Measurements from ENCODE around the gene FER.
"Not testable (repeated sequence)": the region's sequence is repeated elsewhere in the genome, so short reads cannot be mapped to it uniquely, and the experiment has no call there.

The FER gene

DNA sequence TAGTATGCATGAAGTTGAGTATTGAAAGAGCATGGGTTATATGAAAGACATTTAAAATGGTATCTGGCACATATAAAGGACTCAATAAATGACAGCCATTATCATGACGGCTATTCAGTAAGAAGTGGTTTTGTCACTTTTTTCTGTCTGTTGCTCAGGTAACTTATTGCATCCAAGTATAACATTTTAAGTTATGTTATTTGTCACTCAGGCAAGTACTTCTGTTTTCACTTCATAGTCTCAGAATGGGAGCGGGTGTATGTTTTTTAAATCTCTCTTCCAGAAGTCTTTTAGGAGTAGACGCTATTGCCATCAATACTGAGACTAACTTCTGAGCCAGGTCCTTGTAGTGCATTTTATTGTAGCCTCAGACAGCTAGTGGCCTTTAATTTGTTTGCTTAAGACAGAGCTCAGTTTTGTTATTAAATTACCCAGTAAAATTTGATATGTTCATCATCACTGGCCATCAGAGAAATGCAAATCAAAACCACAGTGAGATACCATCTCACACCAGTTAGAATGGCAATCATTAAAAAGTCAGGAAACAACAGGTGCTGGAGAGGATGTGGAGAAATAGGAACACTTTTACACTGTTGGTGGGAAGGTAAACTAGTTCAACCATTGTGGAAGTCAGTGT, 423.9 kb downstream of the FER start:
- not testable (repeated sequence) for DNase-seq (ENCODE audit: low read depth in 1 of 2, low spot score in 1 of 2)

DNA sequence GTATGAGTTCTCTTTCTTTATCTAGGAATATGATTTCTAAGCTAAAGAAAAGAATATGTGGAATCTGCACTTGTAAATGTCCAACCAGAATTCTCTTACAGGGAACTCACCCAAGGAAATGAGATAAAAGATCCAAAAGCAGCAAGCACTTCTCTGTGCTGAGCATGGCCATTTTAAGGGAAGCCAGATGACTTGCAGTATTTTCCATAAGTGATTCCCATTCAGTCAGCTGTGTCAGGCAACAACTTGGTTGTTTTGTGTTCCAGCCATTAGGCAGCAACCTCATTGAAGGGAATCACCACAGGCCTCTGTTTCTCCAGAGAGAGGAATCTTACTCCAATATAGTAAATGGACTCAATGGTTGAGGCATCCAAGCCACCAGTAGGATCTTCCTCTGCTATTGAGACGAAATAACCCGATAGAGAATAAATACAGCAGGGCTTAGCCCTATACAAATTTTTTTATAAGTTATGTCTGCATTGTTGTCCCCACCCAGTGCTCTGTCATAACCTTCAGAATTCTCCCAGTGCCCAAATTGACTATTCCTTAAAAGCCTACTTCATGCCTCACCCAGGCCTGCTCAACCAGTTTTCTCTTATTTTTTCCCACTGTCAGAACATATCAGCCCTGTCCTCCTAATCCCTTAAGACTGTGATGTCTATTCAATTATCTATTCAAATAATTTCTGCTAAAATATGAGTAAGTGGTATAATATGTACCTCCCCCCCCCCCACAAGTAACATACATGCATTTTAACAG, 425.5 kb downstream of the FER start:
- no peak for DNase-seq (ENCODE audit: low read depth in 1 of 2, low spot score in 1 of 2)

- no peak for DNase-seq (ENCODE audit: low read depth in 1 of 2, low spot score in 1 of 2)
These were observed 429.5 kb downstream of the FER start for GRCh38 chr5:109177227-109177626.

GRCh38 chr5:109177782-109178181, 430.1 kb downstream of the FER start:
- no peak for DNase-seq (ENCODE audit: low read depth in 1 of 2, low spot score in 1 of 2)

DNA sequence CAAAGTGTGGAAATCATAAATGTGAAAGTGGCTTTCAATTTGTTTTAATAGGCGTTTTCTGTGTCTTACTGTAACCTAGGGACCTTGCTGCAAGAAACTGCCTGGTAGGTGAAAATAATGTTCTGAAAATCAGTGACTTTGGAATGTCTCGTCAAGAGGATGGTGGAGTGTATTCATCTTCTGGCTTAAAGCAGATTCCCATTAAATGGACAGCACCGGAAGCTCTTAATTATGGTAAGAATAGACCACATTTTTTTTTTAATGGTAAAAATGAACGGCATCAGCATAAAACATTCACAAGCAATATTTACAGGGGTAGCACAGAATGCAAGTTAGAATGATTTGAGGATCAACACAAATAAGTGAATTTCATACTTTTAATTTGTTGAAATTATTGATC, 433.0 kb downstream of the FER start:
- DNase-seq (ENCODE audit: low read depth in 1 of 2, low spot score in 1 of 2), result no peak

DNA sequence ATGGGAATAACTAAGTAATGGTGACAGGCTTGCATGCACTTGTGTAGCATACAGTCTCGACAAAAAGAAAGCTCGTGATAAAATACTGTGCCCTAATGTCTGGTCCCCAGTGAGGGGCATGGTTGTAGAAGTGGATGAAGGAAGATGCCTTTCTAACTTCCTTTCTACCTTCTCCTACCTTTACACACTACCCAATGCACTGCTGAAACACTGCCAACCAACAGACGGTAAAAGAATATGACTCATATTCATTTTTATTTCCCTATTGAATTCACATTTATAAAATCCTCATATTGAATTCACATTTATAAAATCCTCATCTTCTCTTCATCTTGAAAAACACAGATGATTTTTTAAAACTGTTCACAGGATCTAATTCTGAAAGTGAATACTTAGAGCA, 439.1 kb downstream of the FER start:
- no peak for DNase-seq (ENCODE audit: low read depth in 1 of 2, low spot score in 1 of 2)

- DNase-seq (ENCODE audit: low read depth in 1 of 2, low spot score in 1 of 2), result no peak
These were observed 443.5 kb downstream of the FER start for GRCh38 chr5:109191153-109191558.

DNA sequence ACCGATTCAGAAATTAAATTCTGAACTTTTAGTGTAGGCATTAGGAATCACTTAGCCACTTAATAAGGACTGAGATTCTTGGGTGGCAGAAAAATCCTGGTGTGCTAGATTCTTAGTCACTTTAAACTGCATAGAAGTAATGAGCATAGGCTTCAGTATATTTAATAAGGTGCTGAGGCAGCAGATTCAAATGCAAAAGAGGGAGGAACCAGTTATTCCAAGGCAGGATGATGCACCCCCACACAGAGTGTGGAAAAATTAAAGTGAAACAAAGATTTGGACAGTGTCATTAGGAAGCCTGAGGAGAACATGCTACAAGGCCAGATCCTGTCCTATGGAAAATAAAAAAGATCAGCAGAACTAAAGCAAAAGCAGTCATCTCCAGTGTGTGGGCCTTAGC, 444.3 kb downstream of the FER start:
- DNase-seq (ENCODE audit: low read depth in 1 of 2, low spot score in 1 of 2), result no peak

DNA sequence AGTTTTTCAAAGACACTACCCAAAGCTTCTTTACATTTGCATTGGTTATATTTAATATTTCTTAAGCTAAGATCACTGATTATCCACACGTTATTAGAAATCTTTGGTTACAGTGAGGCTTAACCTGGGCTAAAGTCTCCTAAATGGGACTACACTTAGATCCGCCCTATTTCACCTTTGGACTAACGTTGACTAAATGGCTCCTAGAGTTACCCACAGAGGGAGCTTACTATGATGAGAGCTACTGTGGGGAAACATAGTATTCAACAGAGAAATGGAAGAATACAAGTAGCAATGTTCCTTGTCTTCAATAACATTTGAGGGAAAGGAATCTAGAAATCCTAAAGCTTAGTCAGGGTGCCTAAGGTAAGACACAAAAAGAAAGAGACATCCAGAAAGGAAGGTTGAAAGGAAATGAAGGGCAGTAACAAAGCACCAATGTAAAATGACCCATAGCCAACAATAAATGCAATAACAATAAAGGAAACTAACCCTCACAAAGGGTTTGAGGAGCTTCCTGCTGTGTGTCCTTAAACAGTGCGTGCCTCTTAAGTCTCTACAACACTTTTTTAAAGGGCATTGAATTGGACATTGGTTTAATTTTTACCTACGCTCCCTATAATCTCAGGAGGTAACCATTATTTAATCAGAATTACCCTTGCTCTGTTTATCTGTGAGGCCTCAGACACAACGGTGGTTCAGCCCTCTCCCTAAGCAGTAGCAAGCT, 445.0 kb downstream of the FER start:
- DNase-seq (ENCODE audit: low read depth in 1 of 2, low spot score in 1 of 2), result no peak

DNA sequence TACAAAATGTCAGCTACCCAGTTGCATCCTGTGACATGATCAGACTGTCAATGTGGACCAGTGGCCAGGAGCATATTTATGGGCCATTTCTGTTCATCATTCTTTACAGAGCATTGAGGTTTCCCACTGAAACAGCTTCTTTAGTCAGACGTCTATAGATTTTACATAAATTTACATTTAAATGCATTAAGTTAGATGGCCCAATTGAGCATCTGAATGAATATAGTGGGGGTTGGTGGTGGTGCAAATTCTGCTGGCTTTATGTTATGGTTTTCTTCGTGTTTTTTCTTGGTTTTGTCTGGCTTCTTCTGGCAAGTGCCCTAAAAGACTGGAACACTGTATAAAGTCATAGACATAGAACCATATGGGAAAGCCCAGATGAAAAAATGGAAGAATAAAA, 448.0 kb downstream of the FER start:
- no peak for DNase-seq (ENCODE audit: low read depth in 1 of 2, low spot score in 1 of 2)

- no peak for DNase-seq (ENCODE audit: low read depth in 1 of 2, low spot score in 1 of 2)
These were observed 448.6 kb downstream of the FER start for GRCh38 chr5:109196087-109196822.

- no peak for DNase-seq (ENCODE audit: low read depth in 1 of 2, low spot score in 1 of 2)
These were observed 449.1 kb downstream of the FER start for GRCh38 chr5:109196823-109197160.

DNA sequence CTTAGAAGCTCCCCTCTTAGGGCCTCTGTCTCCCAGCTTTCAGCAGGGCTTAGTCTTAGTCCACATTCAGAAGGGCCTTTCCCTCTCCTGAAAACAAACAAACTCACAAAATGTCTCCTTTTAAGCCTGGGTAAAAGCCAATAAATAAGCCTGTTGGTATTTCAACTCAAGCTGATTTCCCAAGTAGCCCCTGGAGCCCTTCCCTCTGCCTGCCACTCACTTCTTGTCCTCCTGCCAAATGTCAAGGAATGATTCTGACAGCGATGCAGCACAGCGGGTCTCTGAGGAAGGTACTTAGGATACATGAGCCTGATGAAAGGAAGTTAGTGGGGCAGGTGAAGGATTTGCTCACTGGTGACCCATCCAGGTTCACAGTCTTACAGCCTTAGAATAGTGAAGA, 451.6 kb downstream of the FER start:
- no peak for DNase-seq (ENCODE audit: low read depth in 1 of 2, low spot score in 1 of 2)

GRCh38 chr5:109199799-109200620, 452.3 kb downstream of the FER start:
- no peak for DNase-seq (ENCODE audit: low read depth in 1 of 2, low spot score in 1 of 2)

DNA sequence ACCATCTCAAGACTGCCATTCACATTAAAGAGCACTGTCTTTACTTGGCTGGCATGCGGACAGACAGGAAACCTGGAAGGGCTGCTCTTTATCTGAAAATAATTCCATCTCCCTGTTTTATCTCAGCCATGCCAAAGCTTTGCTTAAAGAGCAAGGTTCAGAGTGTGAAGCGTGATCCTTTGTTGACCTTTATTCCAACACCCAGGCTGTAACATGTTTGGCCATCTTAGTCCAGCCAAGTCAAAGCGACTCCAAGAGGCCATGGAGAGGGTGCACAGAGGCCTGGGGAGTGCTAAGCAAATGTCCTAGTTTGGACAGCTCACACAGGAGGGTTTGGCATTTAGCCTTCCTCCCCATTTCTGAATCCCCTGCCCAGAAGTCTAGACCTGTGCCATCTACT, 467.3 kb downstream of the FER start:
- no peak for DNase-seq (ENCODE audit: low read depth in 1 of 2, low spot score in 1 of 2)

- no peak for DNase-seq (ENCODE audit: low read depth in 1 of 2, low spot score in 1 of 2)
These were observed 471.1 kb downstream of the FER start for GRCh38 chr5:109218818-109219217.

- no peak for DNase-seq (ENCODE audit: low read depth in 1 of 2, low spot score in 1 of 2)
These were observed 475.8 kb downstream of the FER start for GRCh38 chr5:109223531-109223930.

- no peak for DNase-seq (ENCODE audit: low read depth in 1 of 2, low spot score in 1 of 2)
These were observed 476.7 kb downstream of the FER start for GRCh38 chr5:109224276-109224882.

DNA sequence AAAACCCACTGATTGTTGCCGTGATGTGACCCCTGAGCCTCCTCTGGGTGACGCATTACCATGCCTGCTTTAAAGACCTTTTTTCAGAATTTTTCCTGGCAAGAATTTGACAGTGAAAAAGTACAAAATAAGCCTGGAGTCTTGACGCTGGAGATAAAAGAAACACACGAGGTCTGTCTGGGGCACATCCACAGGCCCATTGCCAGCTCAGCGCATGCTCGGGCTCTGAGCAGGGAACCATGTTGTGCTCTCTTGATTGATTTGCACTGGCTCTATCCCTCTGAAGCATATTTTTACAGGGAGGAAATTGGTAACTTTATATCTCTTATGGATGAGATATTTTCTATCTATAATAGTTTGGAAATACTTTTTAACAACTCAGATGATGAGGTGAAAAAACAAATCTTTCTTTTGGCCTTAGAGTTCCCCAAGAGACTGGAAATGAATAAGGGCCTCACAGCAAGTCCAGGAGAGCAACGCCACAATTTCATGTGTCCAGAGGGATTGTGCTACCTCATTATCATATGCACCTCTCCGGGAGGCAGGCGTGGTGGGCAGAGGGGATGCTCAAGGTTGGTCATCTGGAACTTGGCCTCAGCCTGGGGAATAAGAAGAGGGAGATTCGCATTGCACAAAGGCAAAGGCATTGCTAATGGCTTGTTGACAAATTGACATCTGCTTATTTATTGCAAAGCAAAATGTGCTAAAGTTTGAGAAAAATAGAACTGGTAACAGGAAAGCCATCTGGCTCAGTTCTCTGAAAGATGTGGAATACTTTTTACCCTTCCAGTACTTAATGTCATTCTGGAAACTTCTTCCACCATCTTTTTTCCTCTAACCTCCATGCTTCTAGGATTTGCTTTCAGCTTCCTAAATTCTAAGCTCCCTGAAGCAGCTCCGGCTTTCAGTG, 478.3 kb downstream of the FER start:
- no peak for DNase-seq (ENCODE audit: low read depth in 1 of 2, low spot score in 1 of 2)
